ENCODE data around the gene HLCS.

DNA sequence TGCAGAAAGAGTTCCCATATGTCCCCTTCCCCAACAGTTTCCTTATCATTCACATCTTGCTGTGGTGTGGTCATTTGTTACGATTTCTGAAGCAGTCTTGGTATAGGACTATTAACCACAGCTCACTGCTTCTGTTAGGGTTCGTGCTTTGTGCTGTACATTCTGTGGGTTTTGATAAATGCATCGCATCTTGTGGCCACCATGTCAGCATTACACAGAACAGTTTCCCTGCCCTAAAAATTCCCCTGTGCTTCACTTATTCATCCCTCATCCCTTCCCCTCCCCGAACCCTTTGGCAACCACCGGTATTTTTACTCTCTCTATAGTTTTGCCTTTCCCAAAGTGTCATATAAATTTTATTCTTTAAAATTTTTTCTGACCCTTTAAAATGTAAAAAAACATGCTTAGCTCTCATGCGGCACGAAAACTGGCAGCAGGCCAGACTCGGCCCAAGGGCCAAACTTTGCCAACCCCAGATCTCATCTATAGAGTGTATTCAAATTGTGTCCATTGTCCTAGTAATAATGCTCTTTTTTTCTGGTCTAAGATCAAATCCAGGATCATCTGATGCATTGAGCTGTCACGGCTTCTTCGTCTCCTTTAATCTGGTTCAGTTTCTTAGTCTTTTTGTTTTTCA, 189.4 kb downstream of the HLCS start:
- TF ChIP-seq POLR2AphosphoS5 (IDR thresholded peaks at IDR 0.05) (no peak), POLR2A (IDR thresholded peaks at IDR 0.05) (no peak)
- TF ChIP-seq, protein P1, sequence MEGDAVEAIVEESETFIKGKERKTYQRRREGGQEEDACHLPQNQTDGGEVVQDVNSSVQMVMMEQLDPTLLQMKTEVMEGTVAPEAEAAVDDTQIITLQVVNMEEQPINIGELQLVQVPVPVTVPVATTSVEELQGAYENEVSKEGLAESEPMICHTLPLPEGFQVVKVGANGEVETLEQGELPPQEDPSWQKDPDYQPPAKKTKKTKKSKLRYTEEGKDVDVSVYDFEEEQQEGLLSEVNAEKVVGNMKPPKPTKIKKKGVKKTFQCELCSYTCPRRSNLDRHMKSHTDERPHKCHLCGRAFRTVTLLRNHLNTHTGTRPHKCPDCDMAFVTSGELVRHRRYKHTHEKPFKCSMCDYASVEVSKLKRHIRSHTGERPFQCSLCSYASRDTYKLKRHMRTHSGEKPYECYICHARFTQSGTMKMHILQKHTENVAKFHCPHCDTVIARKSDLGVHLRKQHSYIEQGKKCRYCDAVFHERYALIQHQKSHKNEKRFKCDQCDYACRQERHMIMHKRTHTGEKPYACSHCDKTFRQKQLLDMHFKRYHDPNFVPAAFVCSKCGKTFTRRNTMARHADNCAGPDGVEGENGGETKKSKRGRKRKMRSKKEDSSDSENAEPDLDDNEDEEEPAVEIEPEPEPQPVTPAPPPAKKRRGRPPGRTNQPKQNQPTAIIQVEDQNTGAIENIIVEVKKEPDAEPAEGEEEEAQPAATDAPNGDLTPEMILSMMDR (IDR thresholded peaks at IDR 0.05): no peak
